ENCODE results near the gene PDE8A.

DNA sequence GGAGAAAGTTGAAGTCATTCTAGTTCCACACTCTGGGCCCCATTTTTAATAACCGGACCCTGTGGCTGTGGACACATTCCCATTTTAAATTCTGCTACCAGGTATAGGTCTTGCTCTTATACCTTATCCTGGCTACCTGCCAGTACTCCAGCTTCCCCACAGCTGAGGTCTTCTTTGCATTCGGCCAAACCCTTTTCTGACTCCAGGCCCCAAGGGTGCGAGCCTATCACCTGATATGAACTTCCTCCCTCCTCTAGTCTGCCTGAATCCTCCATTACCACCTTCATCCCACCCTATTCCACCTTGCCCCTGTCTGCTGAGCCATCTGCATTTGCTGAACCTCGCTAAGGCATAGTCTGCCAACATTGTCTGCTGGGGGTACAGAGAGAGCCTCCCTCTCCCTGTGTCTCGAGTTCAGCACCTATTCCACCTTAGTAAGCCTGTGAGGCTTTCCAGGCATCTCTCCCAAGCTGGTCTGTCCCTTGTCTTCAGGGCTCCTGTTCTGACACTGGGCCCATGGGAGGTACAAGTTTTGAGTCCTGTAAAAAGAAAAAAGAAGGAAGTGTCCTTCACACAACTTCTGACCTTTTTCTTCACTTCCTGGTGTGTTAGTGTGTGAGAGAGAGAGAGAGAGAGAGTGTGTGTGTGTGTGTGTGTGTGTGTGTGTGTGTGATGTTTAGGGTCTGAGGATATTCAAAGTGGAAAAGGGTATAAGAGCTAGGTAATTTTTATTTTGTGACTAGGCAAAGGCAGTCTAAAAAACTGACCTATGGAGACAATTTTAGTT lies 27.0 kb downstream of the PDE8A start:
- no peak for TF ChIP-seq YY1 (IDR thresholded peaks at IDR 0.05)
- TF ChIP-seq GABPA (IDR thresholded peaks at IDR 0.05 in 1 of 2, conservative IDR thresholded peaks at IDR 0.05 in 1 of 2): no peak
- TF ChIP-seq, protein P1, sequence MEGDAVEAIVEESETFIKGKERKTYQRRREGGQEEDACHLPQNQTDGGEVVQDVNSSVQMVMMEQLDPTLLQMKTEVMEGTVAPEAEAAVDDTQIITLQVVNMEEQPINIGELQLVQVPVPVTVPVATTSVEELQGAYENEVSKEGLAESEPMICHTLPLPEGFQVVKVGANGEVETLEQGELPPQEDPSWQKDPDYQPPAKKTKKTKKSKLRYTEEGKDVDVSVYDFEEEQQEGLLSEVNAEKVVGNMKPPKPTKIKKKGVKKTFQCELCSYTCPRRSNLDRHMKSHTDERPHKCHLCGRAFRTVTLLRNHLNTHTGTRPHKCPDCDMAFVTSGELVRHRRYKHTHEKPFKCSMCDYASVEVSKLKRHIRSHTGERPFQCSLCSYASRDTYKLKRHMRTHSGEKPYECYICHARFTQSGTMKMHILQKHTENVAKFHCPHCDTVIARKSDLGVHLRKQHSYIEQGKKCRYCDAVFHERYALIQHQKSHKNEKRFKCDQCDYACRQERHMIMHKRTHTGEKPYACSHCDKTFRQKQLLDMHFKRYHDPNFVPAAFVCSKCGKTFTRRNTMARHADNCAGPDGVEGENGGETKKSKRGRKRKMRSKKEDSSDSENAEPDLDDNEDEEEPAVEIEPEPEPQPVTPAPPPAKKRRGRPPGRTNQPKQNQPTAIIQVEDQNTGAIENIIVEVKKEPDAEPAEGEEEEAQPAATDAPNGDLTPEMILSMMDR (IDR thresholded peaks at IDR 0.05; ENCODE audit: low read depth, low read length, missing input control): no peak
- TF ChIP-seq, protein P2, sequence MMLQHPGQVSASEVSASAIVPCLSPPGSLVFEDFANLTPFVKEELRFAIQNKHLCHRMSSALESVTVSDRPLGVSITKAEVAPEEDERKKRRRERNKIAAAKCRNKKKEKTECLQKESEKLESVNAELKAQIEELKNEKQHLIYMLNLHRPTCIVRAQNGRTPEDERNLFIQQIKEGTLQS (IDR thresholded peaks at IDR 0.05): no peak
- TF ChIP-seq, protein P3, sequence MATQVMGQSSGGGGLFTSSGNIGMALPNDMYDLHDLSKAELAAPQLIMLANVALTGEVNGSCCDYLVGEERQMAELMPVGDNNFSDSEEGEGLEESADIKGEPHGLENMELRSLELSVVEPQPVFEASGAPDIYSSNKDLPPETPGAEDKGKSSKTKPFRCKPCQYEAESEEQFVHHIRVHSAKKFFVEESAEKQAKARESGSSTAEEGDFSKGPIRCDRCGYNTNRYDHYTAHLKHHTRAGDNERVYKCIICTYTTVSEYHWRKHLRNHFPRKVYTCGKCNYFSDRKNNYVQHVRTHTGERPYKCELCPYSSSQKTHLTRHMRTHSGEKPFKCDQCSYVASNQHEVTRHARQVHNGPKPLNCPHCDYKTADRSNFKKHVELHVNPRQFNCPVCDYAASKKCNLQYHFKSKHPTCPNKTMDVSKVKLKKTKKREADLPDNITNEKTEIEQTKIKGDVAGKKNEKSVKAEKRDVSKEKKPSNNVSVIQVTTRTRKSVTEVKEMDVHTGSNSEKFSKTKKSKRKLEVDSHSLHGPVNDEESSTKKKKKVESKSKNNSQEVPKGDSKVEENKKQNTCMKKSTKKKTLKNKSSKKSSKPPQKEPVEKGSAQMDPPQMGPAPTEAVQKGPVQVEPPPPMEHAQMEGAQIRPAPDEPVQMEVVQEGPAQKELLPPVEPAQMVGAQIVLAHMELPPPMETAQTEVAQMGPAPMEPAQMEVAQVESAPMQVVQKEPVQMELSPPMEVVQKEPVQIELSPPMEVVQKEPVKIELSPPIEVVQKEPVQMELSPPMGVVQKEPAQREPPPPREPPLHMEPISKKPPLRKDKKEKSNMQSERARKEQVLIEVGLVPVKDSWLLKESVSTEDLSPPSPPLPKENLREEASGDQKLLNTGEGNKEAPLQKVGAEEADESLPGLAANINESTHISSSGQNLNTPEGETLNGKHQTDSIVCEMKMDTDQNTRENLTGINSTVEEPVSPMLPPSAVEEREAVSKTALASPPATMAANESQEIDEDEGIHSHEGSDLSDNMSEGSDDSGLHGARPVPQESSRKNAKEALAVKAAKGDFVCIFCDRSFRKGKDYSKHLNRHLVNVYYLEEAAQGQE (IDR thresholded peaks at IDR 0.05): no peak
- no peak for TF ChIP-seq HNF4A (conservative IDR thresholded peaks at IDR 0.05)
- TF ChIP-seq, protein P4, sequence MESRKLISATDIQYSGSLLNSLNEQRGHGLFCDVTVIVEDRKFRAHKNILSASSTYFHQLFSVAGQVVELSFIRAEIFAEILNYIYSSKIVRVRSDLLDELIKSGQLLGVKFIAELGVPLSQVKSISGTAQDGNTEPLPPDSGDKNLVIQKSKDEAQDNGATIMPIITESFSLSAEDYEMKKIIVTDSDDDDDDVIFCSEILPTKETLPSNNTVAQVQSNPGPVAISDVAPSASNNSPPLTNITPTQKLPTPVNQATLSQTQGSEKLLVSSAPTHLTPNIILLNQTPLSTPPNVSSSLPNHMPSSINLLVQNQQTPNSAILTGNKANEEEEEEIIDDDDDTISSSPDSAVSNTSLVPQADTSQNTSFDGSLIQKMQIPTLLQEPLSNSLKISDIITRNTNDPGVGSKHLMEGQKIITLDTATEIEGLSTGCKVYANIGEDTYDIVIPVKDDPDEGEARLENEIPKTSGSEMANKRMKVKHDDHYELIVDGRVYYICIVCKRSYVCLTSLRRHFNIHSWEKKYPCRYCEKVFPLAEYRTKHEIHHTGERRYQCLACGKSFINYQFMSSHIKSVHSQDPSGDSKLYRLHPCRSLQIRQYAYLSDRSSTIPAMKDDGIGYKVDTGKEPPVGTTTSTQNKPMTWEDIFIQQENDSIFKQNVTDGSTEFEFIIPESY (IDR thresholded peaks at IDR 0.05): no peak
- no peak for TF ChIP-seq EGR1 (IDR thresholded peaks at IDR 0.05; ENCODE audit: low read depth in 2 of 2)
